GM12865 (cell line): ENCODE measurements around the gene XRN2.

Source experiments
- DNase-seq: peaks from one replicate; pipeline ENCODE4 v3.0.0; 2010; ENCODE audit warnings: low read depth
- H3K4me3 ChIP-seq: 2 replicates; pipeline ENCODE4 v1.5.1; 2011; ENCODE audit warnings: mild to moderate bottlenecking, low read depth, low read length, control low read depth
- TF ChIP-seq, protein P1 (sequence below): IDR thresholded peaks from 2 replicates; pipeline ENCODE4 v1.5.1; 2011; ENCODE audit warnings: low read length, control low read depth, low read depth, inconsistent platforms; ENCODE audit not compliant: insufficient read depth; ENCODE audit errors: missing control alignments

XRN2 gene

DNA sequence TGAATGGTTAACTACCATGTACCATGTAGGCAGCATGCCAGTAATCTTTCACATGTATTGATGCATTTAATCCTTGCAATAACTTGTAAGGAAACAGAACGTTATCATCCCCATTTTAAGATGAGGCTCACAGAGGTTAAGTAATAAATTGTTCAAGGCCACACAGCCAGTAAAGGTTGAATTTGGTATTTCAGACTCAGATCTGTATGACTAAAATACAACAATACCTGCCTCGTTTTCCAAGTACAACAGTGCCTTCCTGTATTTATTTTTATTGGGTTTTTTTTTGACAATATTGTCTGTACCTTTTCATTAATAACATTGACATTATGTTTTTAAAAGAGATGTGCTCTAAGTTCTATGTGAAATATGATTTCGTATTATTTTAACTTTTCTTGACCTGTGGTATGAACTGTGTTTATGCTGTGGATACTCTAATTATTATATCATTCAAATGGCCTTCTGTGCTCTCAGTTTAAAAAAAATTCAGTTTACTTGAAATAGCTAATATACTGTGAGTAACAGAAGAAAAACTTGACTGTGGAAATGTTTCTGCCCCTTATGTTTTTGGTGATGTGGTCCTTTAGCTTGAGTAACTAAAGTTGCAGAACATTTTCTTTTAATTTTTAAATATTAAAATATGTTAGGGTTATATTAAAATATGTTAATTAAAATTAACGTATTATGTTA, 39.7 kb downstream of the XRN2 start:
- H3K4me3 ChIP-seq: no peak overlapping the region
- TF ChIP-seq, protein P1, sequence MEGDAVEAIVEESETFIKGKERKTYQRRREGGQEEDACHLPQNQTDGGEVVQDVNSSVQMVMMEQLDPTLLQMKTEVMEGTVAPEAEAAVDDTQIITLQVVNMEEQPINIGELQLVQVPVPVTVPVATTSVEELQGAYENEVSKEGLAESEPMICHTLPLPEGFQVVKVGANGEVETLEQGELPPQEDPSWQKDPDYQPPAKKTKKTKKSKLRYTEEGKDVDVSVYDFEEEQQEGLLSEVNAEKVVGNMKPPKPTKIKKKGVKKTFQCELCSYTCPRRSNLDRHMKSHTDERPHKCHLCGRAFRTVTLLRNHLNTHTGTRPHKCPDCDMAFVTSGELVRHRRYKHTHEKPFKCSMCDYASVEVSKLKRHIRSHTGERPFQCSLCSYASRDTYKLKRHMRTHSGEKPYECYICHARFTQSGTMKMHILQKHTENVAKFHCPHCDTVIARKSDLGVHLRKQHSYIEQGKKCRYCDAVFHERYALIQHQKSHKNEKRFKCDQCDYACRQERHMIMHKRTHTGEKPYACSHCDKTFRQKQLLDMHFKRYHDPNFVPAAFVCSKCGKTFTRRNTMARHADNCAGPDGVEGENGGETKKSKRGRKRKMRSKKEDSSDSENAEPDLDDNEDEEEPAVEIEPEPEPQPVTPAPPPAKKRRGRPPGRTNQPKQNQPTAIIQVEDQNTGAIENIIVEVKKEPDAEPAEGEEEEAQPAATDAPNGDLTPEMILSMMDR: no peak
- no peak for DNase-seq

DNA sequence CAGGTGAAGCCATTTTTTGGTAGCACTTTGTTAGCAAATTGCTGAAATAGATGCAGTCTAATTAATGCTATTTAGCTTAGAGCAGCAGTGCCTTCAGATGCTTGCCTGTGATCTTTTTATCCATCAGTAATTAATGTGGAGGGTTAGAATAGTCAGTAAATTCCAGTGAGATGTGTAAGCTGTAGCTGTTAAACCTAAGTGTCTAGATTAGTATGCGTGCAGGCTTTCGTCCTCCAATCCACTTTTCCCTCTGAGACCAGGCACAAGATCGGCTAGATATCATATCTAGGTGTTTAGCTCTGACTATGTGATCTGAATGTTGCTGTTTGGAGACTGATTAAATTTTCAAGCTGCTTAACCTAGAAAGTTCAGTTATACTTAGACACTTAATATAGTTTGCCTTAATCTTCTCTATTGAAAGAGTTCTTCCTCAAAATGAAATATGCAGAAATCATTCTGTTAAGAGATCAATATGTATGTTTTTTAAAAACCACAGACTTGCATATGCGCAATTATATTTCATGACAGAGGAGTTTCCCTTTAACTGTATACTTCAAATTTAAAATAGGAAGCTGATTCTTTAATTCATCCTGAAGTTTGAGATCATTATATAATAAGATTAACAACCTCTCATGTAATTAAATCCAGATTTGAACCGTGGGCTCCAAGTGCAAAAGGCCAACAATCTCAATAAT, 41.2 kb downstream of the XRN2 start:
- TF ChIP-seq, protein P1: no peak
- no peak overlapping the region for H3K4me3 ChIP-seq
- DNase-seq: no peak

DNA sequence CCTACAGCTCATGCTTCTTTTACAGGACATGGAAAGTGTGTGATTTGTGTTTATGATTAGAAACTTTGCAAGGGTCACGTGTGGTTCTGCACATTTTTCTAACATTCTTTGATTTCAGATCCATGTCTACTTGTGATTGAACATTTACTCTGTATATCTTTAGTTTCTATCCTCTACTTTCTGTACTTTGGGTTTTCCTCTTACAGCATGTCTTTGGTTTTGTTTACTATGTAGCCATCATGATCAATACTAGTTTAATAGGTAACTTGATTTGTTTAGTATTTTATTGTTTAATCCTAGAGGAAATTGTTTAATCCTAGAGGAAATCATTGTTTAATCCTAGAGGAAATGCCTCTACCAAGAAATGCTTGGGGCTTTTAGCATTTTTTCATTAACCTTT, 41.8 kb downstream of the XRN2 start:
- no peak for DNase-seq
- TF ChIP-seq, protein P1: no peak
- H3K4me3 ChIP-seq: no peak overlapping the region

DNA sequence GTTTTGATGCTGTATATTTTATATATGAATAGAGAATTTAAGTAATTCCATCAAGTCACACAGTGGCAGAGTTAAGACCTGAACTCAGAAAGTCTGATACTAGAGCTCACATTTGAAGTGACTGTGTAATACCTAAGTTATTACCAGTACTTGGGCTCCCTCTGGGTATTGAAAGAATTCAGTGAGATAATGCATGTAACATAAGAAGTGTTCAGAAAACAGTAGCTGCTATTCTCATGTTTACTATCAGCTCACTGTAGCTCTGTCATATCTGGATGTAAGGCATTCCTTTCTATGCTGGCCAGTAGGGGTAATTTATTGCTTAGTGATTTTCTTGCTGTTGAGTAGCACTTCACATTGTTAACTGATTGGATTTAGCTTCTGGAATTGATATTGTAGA, 49.6 kb downstream of the XRN2 start:
- no peak for DNase-seq
- TF ChIP-seq, protein P1: no peak
- no peak overlapping the region for H3K4me3 ChIP-seq

DNA sequence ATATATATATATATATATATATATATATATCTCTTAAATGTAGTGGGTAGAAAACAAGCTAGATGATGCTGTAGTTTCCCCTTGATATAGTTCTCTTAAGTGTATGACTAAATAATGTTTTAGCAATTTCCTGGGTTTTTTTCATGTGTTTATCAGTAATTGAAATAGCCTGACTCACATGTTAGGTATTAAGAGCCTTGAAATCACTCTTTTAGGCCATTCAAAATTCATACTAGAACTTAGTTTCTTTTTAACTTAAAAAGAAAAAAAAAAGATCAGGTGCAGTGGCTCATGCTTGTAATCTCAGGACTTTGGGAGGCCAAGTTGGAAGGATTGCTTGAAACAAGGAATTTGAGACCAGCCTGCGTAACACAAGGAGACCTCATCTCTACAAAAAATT, 50.1 kb downstream of the XRN2 start:
- TF ChIP-seq, protein P1: no peak
- no peak for DNase-seq
- no peak overlapping the region for H3K4me3 ChIP-seq

DNA sequence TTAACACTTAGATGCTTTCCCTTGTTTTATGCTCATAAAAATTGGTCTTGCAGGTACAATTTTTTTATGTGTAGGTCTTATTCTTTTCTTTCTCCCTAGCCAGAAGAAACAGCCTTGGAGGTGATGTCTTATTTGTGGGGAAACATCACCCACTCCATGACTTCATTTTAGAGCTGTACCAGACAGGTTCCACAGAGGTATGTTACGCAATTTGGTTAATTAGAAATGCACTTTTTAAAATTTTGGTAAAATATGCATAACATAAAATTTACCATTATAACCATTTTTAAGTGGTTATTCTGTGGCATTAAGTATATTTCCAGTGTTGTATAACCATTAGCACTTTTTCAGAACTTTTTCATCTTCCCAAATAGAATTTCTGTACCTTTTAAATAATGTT, 52.9 kb downstream of the XRN2 start:
- TF ChIP-seq, protein P1: no peak
- no peak for DNase-seq

DNA sequence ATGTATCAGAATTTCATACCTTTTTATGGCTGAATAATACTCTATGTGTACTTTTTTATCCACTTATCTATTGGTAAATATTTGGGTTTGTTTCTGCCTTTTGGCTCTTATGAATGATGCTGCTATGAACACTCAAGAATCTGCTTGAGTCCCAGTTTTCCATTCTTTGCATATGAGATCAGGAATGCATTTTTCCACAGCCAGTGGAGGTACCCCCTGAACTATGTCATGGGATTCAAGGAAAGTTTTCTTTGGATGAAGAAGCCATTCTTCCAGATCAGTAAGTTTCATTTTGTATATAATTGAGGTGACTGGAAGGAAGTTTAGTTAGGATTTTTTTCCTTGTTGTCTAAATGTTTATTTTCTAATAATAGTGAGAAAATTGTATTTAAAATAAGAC, 53.3 kb downstream of the XRN2 start:
- TF ChIP-seq, protein P1: no peak
- DNase-seq: no peak
- no peak overlapping the region for H3K4me3 ChIP-seq

More for the DNA sequence above, 52.9 kb downstream of the XRN2 start:
- H3K4me3 ChIP-seq: no peak overlapping the region
